Keratinocyte (primary cell): ENCODE measurements around the gene NEGR1. TPM values are rescaled to one million over a fixed set of nuclear protein-coding genes. Genes with fewer than 3 reads are reported as not detected.

ENCODE experiments used
- DNase-seq: peaks from one replicate; pipeline ENCODE4 v3.0.0-alpha.2; 2011; ENCODE audit warnings: low read depth, missing footprints, low spot score
- FAIRE-seq: peaks from 2 replicates; lab custom pipeline; 2011; peaks lifted over from hg19 to GRCh38; lab: Jason Lieb, UNC
- H2AFZ ChIP-seq: 2 replicates; pipeline ENCODE4 v1.6.0; 2012; ENCODE audit warnings: low read length, control low read depth, inconsistent platforms; ENCODE audit not compliant: control insufficient read depth
- H3K27ac ChIP-seq: 2 replicates; pipeline ENCODE4 v1.5.1; 2011; ENCODE audit warnings: low read length; ENCODE audit not compliant: control insufficient read depth, insufficient read depth
- H3K27me3 ChIP-seq: 3 replicates; pipeline ENCODE4 v1.6.0; 2011; ENCODE audit warnings: low read length; ENCODE audit not compliant: control insufficient read depth, insufficient read depth; ENCODE audit errors: extremely low read depth
- H3K36me3 ChIP-seq, 2 experiments: 2 replicates in 1 of 2; 3 replicates in 1 of 2; pipeline ENCODE4 v1.5.1; 2011; ENCODE audit warnings: low read length in 2 of 2, mild to moderate bottlenecking in 1 of 2; ENCODE audit not compliant: control insufficient read depth in 2 of 2, insufficient read depth in 2 of 2; ENCODE audit errors: extremely low read depth in 1 of 2
- H3K4me1 ChIP-seq: 3 replicates; pipeline ENCODE4 v1.5.1; 2011; ENCODE audit warnings: low read length; ENCODE audit not compliant: control insufficient read depth, insufficient read depth; ENCODE audit errors: extremely low read depth
- H3K4me2 ChIP-seq: 3 replicates; pipeline ENCODE4 v1.6.0; 2011; ENCODE audit warnings: low read depth, low read length; ENCODE audit not compliant: control insufficient read depth, insufficient read depth; ENCODE audit errors: extremely low read depth
- H3K4me3 ChIP-seq, 3 experiments: fragments of 200-600 bp in 1 of 3; sonication (generic) in 1 of 3; 2 replicates in 2 of 3; 3 replicates in 1 of 3; pipeline ENCODE4 v1.5.1; 2011 to 2016; ENCODE audit warnings: low read length in 3 of 3, mild to moderate bottlenecking in 3 of 3, control low read depth in 2 of 3, inconsistent platforms in 1 of 3, low read depth in 1 of 3, mixed read lengths in 1 of 3, mixed run types in 1 of 3, moderate library complexity in 1 of 3; ENCODE audit not compliant: control insufficient read depth in 2 of 3, insufficient read depth in 2 of 3; ENCODE audit errors: extremely low read depth in 1 of 3
- H3K79me2 ChIP-seq: 2 replicates; pipeline ENCODE4 v1.6.0; 2012; ENCODE audit warnings: low read length; ENCODE audit not compliant: control insufficient read depth, insufficient read depth
- H3K9ac ChIP-seq: 3 replicates; pipeline ENCODE4 v1.6.0; 2011; ENCODE audit warnings: low read length; ENCODE audit not compliant: control insufficient read depth, insufficient read depth; ENCODE audit errors: extremely low read depth
- H3K9me1 ChIP-seq: 3 replicates; pipeline ENCODE4 v1.6.0; 2011; ENCODE audit warnings: low read length; ENCODE audit not compliant: control insufficient read depth, insufficient read depth; ENCODE audit errors: extremely low read depth
- H3K9me3 ChIP-seq: 2 replicates; pipeline ENCODE4 v1.5.1; 2012; ENCODE audit warnings: low read depth, low read length; ENCODE audit not compliant: control insufficient read depth
- H4K20me1 ChIP-seq: 3 replicates; pipeline ENCODE4 v1.6.0; 2011; ENCODE audit warnings: low read length; ENCODE audit not compliant: control insufficient read depth, insufficient read depth; ENCODE audit errors: extremely low read depth
- EZH2 ChIP-seq: IDR thresholded peaks from one replicate; pipeline ENCODE4 v1.6.1; 2012; ENCODE audit warnings: inconsistent platforms, mild to moderate bottlenecking, low read length, moderate library complexity
- dilution Hi-C: fragments of 300-500 bp; cut with MboI; formaldehyde crosslinking; loops from one replicate; pipeline ENCODE4 v1.7.0; 2020; ENCODE audit warnings: low sequenced_read_pairs; ENCODE audit not compliant: extremely low pct_ligation_motif_present
- polyA plus RNA-seq, 5 experiments: library from polyadenylated mRNA; depleted of rRNA in 3 of 5; stranded (reverse) in 3 of 5; stranded (forward) in 1 of 5; unstranded in 1 of 5; fragments of >200 nt; gene quantifications; 1 replicate in 1 of 5; 2 replicates in 3 of 5; 3 replicates in 1 of 5; pipeline versions ENCODE4 v1.2.1 to v1.2.3, GENCODE V29; 2011 to 2012; ENCODE audit warnings: missing spikeins in 2 of 5, low read depth in 1 of 5, low replicate concordance in 1 of 5
- TF ChIP-seq, protein P1 (sequence below), 3 experiments: IDR thresholded peaks in 1 of 3; conservative IDR thresholded peaks in 1 of 3; optimal IDR thresholded peaks in 1 of 3; 2 replicates in 2 of 3; 3 replicates in 1 of 3; pipeline versions ENCODE3 to v1.5.1; 2011; ENCODE audit warnings: low read length in 3 of 3, mild to moderate bottlenecking in 3 of 3, moderate library complexity in 2 of 3, control low read depth in 1 of 3, inconsistent platforms in 1 of 3; ENCODE audit not compliant: insufficient read depth in 2 of 3; ENCODE audit errors: extremely low read depth in 1 of 3

Gene NEGR1
- polyA plus RNA-seq, 1 donor (not counting 4 experiments of a cell fraction or from before 2014, with no cell fraction given): 1.6 TPM

GRCh38 chr1:71438626-71439025 lies 843.7 kb downstream of the NEGR1 start:
- Histone ChIP-seq H3K27ac (no peak overlapping the region), H3K9me3 (no peaks in the 10 kb centered on the region), H3K9ac (no peak overlapping the region), H3K79me2 (no peaks in the 10 kb centered on the region), H3K4me3 (no peak overlapping the region), H2AFZ (no peak overlapping the region), H4K20me1 (no peaks in the 10 kb centered on the region), H3K4me1 (no peaks in the 10 kb centered on the region), H3K4me2 (no peak overlapping the region), H3K36me3 (no peaks in the 10 kb centered on the region), H3K9me1 (no peaks in the 10 kb centered on the region), H3K27me3 (no peaks in the 10 kb centered on the region)
- TF ChIP-seq, protein P1, sequence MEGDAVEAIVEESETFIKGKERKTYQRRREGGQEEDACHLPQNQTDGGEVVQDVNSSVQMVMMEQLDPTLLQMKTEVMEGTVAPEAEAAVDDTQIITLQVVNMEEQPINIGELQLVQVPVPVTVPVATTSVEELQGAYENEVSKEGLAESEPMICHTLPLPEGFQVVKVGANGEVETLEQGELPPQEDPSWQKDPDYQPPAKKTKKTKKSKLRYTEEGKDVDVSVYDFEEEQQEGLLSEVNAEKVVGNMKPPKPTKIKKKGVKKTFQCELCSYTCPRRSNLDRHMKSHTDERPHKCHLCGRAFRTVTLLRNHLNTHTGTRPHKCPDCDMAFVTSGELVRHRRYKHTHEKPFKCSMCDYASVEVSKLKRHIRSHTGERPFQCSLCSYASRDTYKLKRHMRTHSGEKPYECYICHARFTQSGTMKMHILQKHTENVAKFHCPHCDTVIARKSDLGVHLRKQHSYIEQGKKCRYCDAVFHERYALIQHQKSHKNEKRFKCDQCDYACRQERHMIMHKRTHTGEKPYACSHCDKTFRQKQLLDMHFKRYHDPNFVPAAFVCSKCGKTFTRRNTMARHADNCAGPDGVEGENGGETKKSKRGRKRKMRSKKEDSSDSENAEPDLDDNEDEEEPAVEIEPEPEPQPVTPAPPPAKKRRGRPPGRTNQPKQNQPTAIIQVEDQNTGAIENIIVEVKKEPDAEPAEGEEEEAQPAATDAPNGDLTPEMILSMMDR (optimal IDR thresholded peaks at IDR 0.05 in 1 of 3, IDR thresholded peaks at IDR 0.05 in 1 of 3, conservative IDR thresholded peaks at IDR 0.05 in 1 of 3; ENCODE audit: extremely low read depth in 1 of 3, insufficient read depth in 2 of 3, low read length in 3 of 3): no peak
- TF ChIP-seq EZH2: no peak
- no peak for FAIRE-seq
- dilution Hi-C loops: no loop called here
- no peak for DNase-seq

GRCh38 chr1:71435951-71436350 lies 846.4 kb downstream of the NEGR1 start:
- Histone ChIP-seq H3K27me3 (no peaks in the 10 kb centered on the region), H3K9me3 (no peaks in the 10 kb centered on the region), H3K4me1 (no peaks in the 10 kb centered on the region), H3K9ac (no peak overlapping the region), H3K27ac (no peak overlapping the region), H2AFZ (no peak overlapping the region), H3K4me3 (no peak overlapping the region), H3K79me2 (no peaks in the 10 kb centered on the region), H4K20me1 (no peaks in the 10 kb centered on the region), H3K9me1 (no peaks in the 10 kb centered on the region), H3K4me2 (no peak overlapping the region), H3K36me3 (no peaks in the 10 kb centered on the region)
- FAIRE-seq: no peak
- TF ChIP-seq, protein P1 (optimal IDR thresholded peaks at IDR 0.05 in 1 of 3, IDR thresholded peaks at IDR 0.05 in 1 of 3, conservative IDR thresholded peaks at IDR 0.05 in 1 of 3; ENCODE audit: extremely low read depth in 1 of 3, insufficient read depth in 2 of 3, low read length in 3 of 3): no peak
- TF ChIP-seq EZH2: no peak
- dilution Hi-C loops: no loop called here
- no peak for DNase-seq
